HepG2 (cell line): ENCODE results near the gene DUS3L. TPM values are rescaled to one million over a fixed set of nuclear protein-coding genes. Genes with fewer than 3 reads are reported as not detected.
A peak's percentile ranks its signal among the peaks of the same experiment; 100 is the strongest.

Experiments used
- AGO1 ChIP-seq: fragments of 200-400 bp; formaldehyde crosslinking; IDR thresholded peaks from 2 replicates; pipeline ENCODE4 v1.6.1; 2017; ENCODE audit warnings: mild to moderate bottlenecking, low read depth, low read length, moderate library complexity; ENCODE audit not compliant: poor library complexity, severe bottlenecking
- ELF1 ChIP-seq: sonication (generic); formaldehyde crosslinking; IDR thresholded peaks from 2 replicates; pipeline ENCODE4 v1.4.0; 2020; ENCODE audit warnings: missing genetic modification reagents
- FIP1L1 ChIP-seq: fragments of 200-400 bp; formaldehyde crosslinking; IDR thresholded peaks from 2 replicates; pipeline ENCODE4 v1.6.1; 2018; ENCODE audit warnings: low read depth, mild to moderate bottlenecking, low read length, moderate library complexity, borderline replicate concordance; ENCODE audit not compliant: insufficient read depth
- FOSL1 ChIP-seq: sonication (generic); formaldehyde crosslinking; IDR thresholded peaks from 2 replicates; pipeline ENCODE4 v1.9.0; 2021; ENCODE audit warnings: missing genetic modification reagents, borderline replicate concordance
- MBD4 ChIP-seq: IDR thresholded peaks from 2 replicates; pipeline ENCODE4 v1.6.1; 2012; ENCODE audit warnings: low read length, inconsistent platforms, borderline replicate concordance
- MYC ChIP-seq: sonication (generic); formaldehyde crosslinking; IDR thresholded peaks from 2 replicates; pipeline ENCODE4 v1.9.0; 2021; ENCODE audit warnings: missing genetic modification reagents, borderline replicate concordance
- RARG ChIP-seq: sonication (generic); formaldehyde crosslinking; IDR thresholded peaks from 2 replicates; pipeline ENCODE4 v1.4.0; 2020; ENCODE audit warnings: low read depth, mild to moderate bottlenecking, missing genetic modification reagents
- STAT5B ChIP-seq: sonication (generic); formaldehyde crosslinking; IDR thresholded peaks from 2 replicates; pipeline ENCODE4 v1.4.0; 2020; ENCODE audit warnings: missing genetic modification reagents
- YEATS4 ChIP-seq: sonication (generic); formaldehyde crosslinking; IDR thresholded peaks from 2 replicates; pipeline ENCODE4 v1.4.0; 2020; ENCODE audit warnings: missing genetic modification reagents, borderline replicate concordance
- ZEB1 ChIP-seq: IDR thresholded peaks from 2 replicates; pipeline ENCODE4 v1.6.1; 2012; ENCODE audit warnings: mild to moderate bottlenecking, low read depth, inconsistent platforms; ENCODE audit not compliant: insufficient replicate concordance
- ZNF253 ChIP-seq: sonication (generic); formaldehyde crosslinking; IDR thresholded peaks from 2 replicates; pipeline ENCODE4 v1.8.0; 2022; ENCODE audit warnings: mild to moderate bottlenecking, missing genetic modification reagents, borderline replicate concordance
- ZNF296 ChIP-seq: sonication (generic); formaldehyde crosslinking; conservative IDR thresholded peaks from 2 replicates; pipeline ENCODE4 v1.5.0; 2020; ENCODE audit warnings: mild to moderate bottlenecking, missing genetic modification reagents
- ZNF343 ChIP-seq: sonication (generic); formaldehyde crosslinking; IDR thresholded peaks from 2 replicates; pipeline ENCODE4 v1.4.0; 2020; ENCODE audit warnings: mild to moderate bottlenecking, missing genetic modification reagents
- ZNF550 ChIP-seq: sonication (generic); formaldehyde crosslinking; IDR thresholded peaks from 2 replicates; pipeline ENCODE4 v1.4.0; 2020; ENCODE audit warnings: mild to moderate bottlenecking, missing genetic modification reagents, borderline replicate concordance
- ZNF564 ChIP-seq: sonication (generic); formaldehyde crosslinking; IDR thresholded peaks from 2 replicates; pipeline ENCODE4 v1.8.1; 2023; ENCODE audit warnings: mild to moderate bottlenecking, missing genetic modification reagents
- ZNF619 ChIP-seq: sonication (generic); formaldehyde crosslinking; IDR thresholded peaks from 2 replicates; pipeline ENCODE4 v1.4.0; 2020; ENCODE audit warnings: mild to moderate bottlenecking, missing genetic modification reagents
- ZNF772 ChIP-seq: sonication (generic); formaldehyde crosslinking; IDR thresholded peaks from 2 replicates; pipeline ENCODE4 v1.5.0; 2020; ENCODE audit warnings: mild to moderate bottlenecking, missing genetic modification reagents
- ZNF883 ChIP-seq: sonication (generic); formaldehyde crosslinking; IDR thresholded peaks from 2 replicates; pipeline ENCODE4 v1.5.1; 2020; ENCODE audit warnings: mild to moderate bottlenecking, missing genetic modification reagents; ENCODE audit errors: not compliant biosample characterization
- polyA plus RNA-seq, 8 experiments: library from polyadenylated mRNA; depleted of rRNA in 3 of 8; stranded (reverse) in 7 of 8; unstranded in 1 of 8; fragments of >200 nt; fragmentation: Illumina TruSeq in 4 of 8; extraction: Trizol in 4 of 8; gene quantifications; 2 replicates each; pipeline versions ENCODE4 v1.2.1 to v1.2.3, GENCODE V29; 2011 to 2016; ENCODE audit warnings: low read depth in 4 of 8, missing spikeins in 1 of 8, mixed read lengths in 1 of 8; ENCODE audit not compliant: insufficient read depth in 1 of 8
- total RNA-seq, 5 experiments: library from RNA; depleted of rRNA; stranded (reverse); fragments of >200 nt; fragmentation: Illumina TruSeq; extraction: Trizol; gene quantifications; 2 replicates each; pipeline ENCODE4 v1.2.3, GENCODE V29; 2016; ENCODE audit warnings: low read depth in 1 of 5
- TF ChIP-seq, protein P1 (sequence below): sonication (generic); formaldehyde crosslinking; IDR thresholded peaks from 2 replicates; pipeline ENCODE4 v1.5.0; 2020; ENCODE audit warnings: mild to moderate bottlenecking, missing genetic modification reagents, moderate library complexity
- TF ChIP-seq, protein P2 (sequence below): sonication (generic); formaldehyde crosslinking; IDR thresholded peaks from 2 replicates; pipeline ENCODE4 v1.8.1; 2023; ENCODE audit warnings: mild to moderate bottlenecking, missing genetic modification reagents, borderline replicate concordance
- TF ChIP-seq, protein P3 (sequence below): sonication (generic); formaldehyde crosslinking; IDR thresholded peaks from 2 replicates; pipeline ENCODE4 v1.8.0; 2022; ENCODE audit warnings: missing genetic modification reagents, mild to moderate bottlenecking, inconsistent platforms, borderline replicate concordance
- TF ChIP-seq, protein P4 (sequence below): sonication (generic); formaldehyde crosslinking; IDR thresholded peaks from 2 replicates; pipeline ENCODE4 v1.5.1; 2020; ENCODE audit warnings: mild to moderate bottlenecking, missing genetic modification reagents, moderate library complexity

Gene DUS3L
- total and polyA plus RNA-seq, 2 of the 13 experiments (the other 11 are each of a cell fraction or from before 2014, with no cell fraction given): 13.3 to 25.1 TPM

DNA sequence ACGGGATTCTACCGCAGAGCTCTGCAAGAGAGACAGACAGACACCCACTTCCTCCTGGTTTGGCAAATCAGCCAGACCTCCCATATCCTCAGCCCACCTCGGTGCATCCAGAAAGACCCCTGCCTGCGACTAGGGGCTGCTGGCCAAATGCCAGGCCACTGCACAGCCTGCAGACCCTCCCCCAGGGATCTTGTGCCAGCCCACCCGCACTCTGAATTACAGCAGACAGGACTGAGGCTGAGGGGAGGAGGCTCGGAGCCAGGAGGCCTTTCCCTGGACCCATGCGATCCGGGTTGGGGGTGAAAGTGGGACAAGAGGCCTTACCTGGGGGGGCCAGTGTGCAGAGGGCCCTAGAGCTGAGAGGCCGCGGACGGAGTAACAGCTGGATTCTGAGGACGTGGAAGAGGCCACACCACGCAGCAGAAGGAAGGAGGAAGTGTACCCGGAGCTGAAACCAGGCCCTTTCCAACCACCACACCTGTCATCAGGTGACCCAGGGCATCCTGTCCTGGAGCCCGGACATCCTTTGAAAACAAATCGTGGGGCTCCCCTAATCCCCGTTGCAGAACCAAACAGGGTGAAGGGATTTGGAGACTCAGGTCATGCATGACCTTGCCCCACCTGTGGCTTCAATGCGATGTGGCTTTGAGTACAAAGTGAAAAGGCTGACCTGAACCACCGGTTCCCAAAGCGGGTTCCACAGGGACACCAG lies 47.5 kb upstream of the DUS3L start (continued):
- TF ChIP-seq ZNF619 (CRISPR knock-in tag): no peak
- 0 out of 2 replicates have a peak, but pooled peaks have one; percentile 4 for TF ChIP-seq ZNF772 (CRISPR knock-in tag)
- TF ChIP-seq ZNF550 (CRISPR knock-in tag): 0 out of 2 replicates have a peak, but pooled peaks have one; percentile 36
- no peak for TF ChIP-seq ZNF343 (CRISPR knock-in tag)
- peak; percentile 86 for TF ChIP-seq ZEB1
- TF ChIP-seq FIP1L1: no peak
- TF ChIP-seq, protein P1, sequence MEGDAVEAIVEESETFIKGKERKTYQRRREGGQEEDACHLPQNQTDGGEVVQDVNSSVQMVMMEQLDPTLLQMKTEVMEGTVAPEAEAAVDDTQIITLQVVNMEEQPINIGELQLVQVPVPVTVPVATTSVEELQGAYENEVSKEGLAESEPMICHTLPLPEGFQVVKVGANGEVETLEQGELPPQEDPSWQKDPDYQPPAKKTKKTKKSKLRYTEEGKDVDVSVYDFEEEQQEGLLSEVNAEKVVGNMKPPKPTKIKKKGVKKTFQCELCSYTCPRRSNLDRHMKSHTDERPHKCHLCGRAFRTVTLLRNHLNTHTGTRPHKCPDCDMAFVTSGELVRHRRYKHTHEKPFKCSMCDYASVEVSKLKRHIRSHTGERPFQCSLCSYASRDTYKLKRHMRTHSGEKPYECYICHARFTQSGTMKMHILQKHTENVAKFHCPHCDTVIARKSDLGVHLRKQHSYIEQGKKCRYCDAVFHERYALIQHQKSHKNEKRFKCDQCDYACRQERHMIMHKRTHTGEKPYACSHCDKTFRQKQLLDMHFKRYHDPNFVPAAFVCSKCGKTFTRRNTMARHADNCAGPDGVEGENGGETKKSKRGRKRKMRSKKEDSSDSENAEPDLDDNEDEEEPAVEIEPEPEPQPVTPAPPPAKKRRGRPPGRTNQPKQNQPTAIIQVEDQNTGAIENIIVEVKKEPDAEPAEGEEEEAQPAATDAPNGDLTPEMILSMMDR (CRISPR knock-in tag): no peak
- 0 out of 2 replicates have a peak, but pooled peaks have one; percentile 7 for TF ChIP-seq ZNF296
- TF ChIP-seq, protein P2, sequence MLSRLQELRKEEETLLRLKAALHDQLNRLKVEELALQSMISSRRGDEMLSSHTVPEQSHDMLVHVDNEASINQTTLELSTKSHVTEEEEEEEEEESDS: 0 out of 2 replicates have a peak, but pooled peaks have one; percentile 17
- TF ChIP-seq ELF1 (CRISPR knock-in tag): no peak; the same call in 1 of the 2 replicates
- TF ChIP-seq STAT5B (CRISPR knock-in tag): no peak
- TF ChIP-seq MBD4: no peak
- peak; percentile 46 for TF ChIP-seq AGO1
- TF ChIP-seq, protein P3, sequence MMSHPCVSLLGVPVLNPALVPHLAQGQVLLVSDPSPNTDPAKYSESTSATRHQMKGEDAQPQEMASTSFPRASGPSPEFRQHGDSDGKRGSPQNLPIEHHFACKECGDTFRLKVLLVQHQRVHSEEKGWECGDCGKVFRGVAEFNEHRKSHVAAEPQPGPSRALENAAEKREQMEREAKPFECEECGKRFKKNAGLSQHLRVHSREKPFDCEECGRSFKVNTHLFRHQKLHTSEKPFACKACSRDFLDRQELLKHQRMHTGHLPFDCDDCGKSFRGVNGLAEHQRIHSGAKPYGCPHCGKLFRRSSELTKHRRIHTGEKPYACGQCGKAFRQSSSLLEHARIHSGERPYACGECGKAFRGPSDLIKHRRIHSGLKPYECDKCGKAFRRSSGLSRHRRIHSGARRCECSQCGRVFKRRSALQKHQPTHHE: no peak
- TF ChIP-seq ZNF564: 0 out of 2 replicates have a peak, but pooled peaks have one; percentile 9
- TF ChIP-seq YEATS4: peak; percentile 10; the same call in 1 of the 2 replicates
- TF ChIP-seq, protein P4, sequence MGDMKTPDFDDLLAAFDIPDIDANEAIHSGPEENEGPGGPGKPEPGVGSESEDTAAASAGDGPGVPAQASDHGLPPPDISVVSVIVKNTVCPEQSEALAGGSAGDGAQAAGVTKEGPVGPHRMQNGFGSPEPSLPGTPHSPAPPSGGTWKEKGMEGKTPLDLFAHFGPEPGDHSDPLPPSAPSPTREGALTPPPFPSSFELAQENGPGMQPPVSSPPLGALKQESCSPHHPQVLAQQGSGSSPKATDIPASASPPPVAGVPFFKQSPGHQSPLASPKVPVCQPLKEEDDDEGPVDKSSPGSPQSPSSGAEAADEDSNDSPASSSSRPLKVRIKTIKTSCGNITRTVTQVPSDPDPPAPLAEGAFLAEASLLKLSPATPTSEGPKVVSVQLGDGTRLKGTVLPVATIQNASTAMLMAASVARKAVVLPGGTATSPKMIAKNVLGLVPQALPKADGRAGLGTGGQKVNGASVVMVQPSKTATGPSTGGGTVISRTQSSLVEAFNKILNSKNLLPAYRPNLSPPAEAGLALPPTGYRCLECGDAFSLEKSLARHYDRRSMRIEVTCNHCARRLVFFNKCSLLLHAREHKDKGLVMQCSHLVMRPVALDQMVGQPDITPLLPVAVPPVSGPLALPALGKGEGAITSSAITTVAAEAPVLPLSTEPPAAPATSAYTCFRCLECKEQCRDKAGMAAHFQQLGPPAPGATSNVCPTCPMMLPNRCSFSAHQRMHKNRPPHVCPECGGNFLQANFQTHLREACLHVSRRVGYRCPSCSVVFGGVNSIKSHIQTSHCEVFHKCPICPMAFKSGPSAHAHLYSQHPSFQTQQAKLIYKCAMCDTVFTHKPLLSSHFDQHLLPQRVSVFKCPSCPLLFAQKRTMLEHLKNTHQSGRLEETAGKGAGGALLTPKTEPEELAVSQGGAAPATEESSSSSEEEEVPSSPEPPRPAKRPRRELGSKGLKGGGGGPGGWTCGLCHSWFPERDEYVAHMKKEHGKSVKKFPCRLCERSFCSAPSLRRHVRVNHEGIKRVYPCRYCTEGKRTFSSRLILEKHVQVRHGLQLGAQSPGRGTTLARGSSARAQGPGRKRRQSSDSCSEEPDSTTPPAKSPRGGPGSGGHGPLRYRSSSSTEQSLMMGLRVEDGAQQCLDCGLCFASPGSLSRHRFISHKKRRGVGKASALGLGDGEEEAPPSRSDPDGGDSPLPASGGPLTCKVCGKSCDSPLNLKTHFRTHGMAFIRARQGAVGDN (CRISPR knock-in tag): peak; percentile 83
- no peak for TF ChIP-seq ZNF883
- no peak for TF ChIP-seq RARG
- no peak for TF ChIP-seq ZNF253 (CRISPR knock-in tag)
- no peak for TF ChIP-seq FOSL1 (CRISPR knock-in tag)
- TF ChIP-seq MYC (CRISPR knock-in tag): no peak
